ENCODE data around the gene UBASH3A.

DNA sequence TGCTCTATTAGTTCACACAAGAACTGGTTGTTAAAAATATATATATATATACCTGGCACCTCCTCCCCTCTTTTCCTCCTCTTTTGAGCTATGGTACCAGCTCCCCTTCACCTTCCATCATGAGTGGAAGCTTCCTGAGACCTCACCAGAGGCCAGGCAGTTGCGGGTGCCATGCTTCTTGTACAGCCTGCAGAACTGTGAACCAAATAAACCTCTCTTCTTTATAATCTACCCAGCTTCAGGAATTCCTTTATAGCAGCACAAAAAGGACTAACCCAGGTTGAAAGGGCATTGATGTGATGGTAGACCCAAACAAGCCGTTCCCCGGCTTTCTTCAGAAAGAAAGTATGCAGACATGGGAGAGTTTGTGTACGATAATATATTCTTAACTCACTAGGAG lies 77.5 kb downstream of the UBASH3A start:
- TF ChIP-seq, protein P1, sequence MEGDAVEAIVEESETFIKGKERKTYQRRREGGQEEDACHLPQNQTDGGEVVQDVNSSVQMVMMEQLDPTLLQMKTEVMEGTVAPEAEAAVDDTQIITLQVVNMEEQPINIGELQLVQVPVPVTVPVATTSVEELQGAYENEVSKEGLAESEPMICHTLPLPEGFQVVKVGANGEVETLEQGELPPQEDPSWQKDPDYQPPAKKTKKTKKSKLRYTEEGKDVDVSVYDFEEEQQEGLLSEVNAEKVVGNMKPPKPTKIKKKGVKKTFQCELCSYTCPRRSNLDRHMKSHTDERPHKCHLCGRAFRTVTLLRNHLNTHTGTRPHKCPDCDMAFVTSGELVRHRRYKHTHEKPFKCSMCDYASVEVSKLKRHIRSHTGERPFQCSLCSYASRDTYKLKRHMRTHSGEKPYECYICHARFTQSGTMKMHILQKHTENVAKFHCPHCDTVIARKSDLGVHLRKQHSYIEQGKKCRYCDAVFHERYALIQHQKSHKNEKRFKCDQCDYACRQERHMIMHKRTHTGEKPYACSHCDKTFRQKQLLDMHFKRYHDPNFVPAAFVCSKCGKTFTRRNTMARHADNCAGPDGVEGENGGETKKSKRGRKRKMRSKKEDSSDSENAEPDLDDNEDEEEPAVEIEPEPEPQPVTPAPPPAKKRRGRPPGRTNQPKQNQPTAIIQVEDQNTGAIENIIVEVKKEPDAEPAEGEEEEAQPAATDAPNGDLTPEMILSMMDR (IDR thresholded peaks at IDR 0.05), result no peak
- TF ChIP-seq POLR2A (IDR thresholded peaks at IDR 0.05) (no peak), POLR2AphosphoS5 (IDR thresholded peaks at IDR 0.05) (no peak)
